GM19025 (cell line): ENCODE results near the gene CIAO2B.
"Not testable (repeated sequence)": the region's sequence is repeated elsewhere in the genome, so short reads cannot be mapped to it uniquely, and the experiment has no call there.

Experiments
- ATAC-seq: cut with Tn5 transposase; IDR thresholded peaks from one replicate; pipeline ENCODE4 v1.9.1; 2021; ENCODE audit warnings: mild to moderate bottlenecking, low read depth, moderate library complexity; ENCODE audit not compliant: unreplicated experiment

Gene CIAO2B

GRCh38 chr16:66905633-66906539 is 28.3 kb downstream of the CIAO2B start:
- no peak for ATAC-seq

- ATAC-seq = no peak
These were observed 29.2 kb downstream of the CIAO2B start for GRCh38 chr16:66904846-66905632.

- no peak for ATAC-seq
These were observed 29.8 kb downstream of the CIAO2B start for GRCh38 chr16:66904428-66904845.

GRCh38 chr16:66903544-66904427 is 30.4 kb downstream of the CIAO2B start:
- no peak for ATAC-seq

GRCh38 chr16:66902648-66903543 is 31.3 kb downstream of the CIAO2B start:
- ATAC-seq = no peak

GRCh38 chr16:66901626-66902025 is 32.6 kb downstream of the CIAO2B start:
- ATAC-seq = no peak

- no peak for ATAC-seq
These were observed 33.3 kb downstream of the CIAO2B start for GRCh38 chr16:66900721-66901441.

GRCh38 chr16:66899945-66900710 is 34.1 kb downstream of the CIAO2B start:
- ATAC-seq = no peak

- ATAC-seq = no peak
These were observed 34.8 kb downstream of the CIAO2B start for GRCh38 chr16:66899310-66899944.

- no peak for ATAC-seq
These were observed 35.3 kb downstream of the CIAO2B start for GRCh38 chr16:66898933-66899309.

GRCh38 chr16:66898207-66898606 is 36.0 kb downstream of the CIAO2B start:
- no peak for ATAC-seq

- not testable (repeated sequence) for ATAC-seq
These were observed 37.5 kb downstream of the CIAO2B start for GRCh38 chr16:66896682-66897081.

- ATAC-seq = no peak
These were observed 38.2 kb downstream of the CIAO2B start for GRCh38 chr16:66895999-66896398.

GRCh38 chr16:66895689-66895979 is 38.6 kb downstream of the CIAO2B start:
- no peak for ATAC-seq

- ATAC-seq = no peak
These were observed 39.1 kb downstream of the CIAO2B start for GRCh38 chr16:66894948-66895688.

- ATAC-seq = no peak
These were observed 40.1 kb downstream of the CIAO2B start for GRCh38 chr16:66894055-66894454.

- no peak for ATAC-seq
These were observed 42.4 kb downstream of the CIAO2B start for GRCh38 chr16:66891797-66892196.
